ENCODE measurements around the gene LSMEM2.

Gene LSMEM2

DNA sequence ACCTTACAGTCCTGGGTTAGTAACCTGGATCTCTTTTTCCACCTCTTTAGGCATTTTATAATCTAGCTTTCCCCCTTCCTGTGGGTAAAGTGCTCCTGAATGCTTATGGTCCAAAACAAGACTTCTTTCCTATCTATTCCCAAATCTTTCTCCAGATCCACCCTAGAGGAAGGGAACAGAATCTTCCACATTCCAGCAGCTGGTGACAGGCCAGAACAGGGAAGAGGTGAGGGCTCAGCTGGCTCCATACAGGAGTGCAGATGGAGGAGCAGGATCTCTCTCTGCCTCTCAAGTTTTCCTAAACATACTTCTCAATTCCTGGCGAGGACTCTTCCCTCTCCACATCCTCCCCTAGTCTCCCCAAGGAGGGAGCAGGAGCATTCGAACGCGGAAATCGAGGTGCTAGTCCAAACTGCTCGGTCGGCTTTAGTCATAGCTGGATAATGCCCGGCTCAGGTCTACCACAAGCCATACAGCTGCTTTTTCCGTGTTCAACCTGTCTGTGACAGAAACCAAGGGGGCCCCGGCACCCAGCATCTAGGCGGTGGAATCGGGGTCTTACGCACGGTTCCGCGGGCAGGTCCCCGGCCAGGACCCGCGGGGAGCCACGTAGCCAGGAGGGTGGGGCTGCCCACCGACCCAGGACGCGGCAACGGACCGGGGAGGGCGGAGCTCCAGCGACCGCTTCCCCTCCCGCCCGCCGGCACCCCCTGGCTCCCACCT is 57.7 kb downstream of the LSMEM2 start:
- TF ChIP-seq, protein P1, sequence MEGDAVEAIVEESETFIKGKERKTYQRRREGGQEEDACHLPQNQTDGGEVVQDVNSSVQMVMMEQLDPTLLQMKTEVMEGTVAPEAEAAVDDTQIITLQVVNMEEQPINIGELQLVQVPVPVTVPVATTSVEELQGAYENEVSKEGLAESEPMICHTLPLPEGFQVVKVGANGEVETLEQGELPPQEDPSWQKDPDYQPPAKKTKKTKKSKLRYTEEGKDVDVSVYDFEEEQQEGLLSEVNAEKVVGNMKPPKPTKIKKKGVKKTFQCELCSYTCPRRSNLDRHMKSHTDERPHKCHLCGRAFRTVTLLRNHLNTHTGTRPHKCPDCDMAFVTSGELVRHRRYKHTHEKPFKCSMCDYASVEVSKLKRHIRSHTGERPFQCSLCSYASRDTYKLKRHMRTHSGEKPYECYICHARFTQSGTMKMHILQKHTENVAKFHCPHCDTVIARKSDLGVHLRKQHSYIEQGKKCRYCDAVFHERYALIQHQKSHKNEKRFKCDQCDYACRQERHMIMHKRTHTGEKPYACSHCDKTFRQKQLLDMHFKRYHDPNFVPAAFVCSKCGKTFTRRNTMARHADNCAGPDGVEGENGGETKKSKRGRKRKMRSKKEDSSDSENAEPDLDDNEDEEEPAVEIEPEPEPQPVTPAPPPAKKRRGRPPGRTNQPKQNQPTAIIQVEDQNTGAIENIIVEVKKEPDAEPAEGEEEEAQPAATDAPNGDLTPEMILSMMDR (IDR thresholded peaks at IDR 0.05; ENCODE audit: insufficient read depth, low read depth, low read length, missing control alignments) = no peak
- no peak for DNase-seq (ENCODE audit: low read depth)
- H3K4me3 ChIP-seq (ENCODE audit: low read depth, low read length) = peak overlapping the region; percentile 96

DNA sequence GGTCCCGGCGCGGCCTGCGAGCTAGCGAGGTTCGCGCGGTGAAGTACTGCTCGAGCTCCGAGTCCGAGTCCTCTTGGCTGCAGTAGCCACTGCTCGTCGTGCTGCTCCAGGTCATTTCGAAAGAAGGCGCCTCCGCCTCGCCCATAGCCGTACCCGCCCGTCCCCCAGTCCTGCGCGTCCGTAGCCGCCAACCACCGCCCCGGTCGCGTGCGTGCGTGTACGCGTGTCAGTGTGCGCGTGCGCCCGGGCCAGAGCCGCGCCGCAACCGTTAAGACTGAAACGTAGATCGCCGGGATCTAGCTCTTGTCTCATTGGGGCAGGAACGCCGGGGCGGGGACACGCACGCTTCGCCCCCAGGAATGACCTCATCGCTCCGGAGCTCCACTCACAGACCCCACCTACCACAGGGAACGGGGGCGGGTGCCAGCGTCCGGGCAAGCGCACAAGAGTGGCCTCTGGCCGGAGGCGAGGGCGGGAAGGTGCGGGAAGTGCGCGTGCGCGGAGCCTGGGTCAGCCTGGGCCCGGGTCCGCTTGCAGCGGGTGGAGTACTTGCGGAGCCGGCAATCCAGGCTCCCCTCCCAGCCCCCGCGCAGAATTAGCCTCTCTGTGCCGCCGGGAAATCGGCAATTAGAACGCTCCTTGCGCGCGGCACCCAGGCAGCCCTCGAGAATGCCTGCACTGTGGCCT is 58.4 kb downstream of the LSMEM2 start:
- peak; percentile 100 for DNase-seq (ENCODE audit: low read depth)
- TF ChIP-seq, protein P1 (IDR thresholded peaks at IDR 0.05; ENCODE audit: insufficient read depth, low read depth, low read length, missing control alignments) = no peak

More for the DNA sequence above, 58.4 kb downstream of the LSMEM2 start:
- H3K4me3 ChIP-seq (ENCODE audit: low read depth, low read length) = peak overlapping the region; percentile 96

All from GM12865 (cell line).